GM19452 (cell line): ENCODE data around the gene MYL12A.
A peak's percentile ranks its signal among the peaks of the same experiment; 100 is the strongest.
"Not testable (repeated sequence)": the region's sequence is repeated elsewhere in the genome, so short reads cannot be mapped to it uniquely, and the experiment has no call there.

Source experiments
- ATAC-seq: cut with Tn5 transposase; IDR thresholded peaks from one replicate; pipeline ENCODE4 v1.9.1; 2021; ENCODE audit not compliant: unreplicated experiment

The MYL12A gene

DNA sequence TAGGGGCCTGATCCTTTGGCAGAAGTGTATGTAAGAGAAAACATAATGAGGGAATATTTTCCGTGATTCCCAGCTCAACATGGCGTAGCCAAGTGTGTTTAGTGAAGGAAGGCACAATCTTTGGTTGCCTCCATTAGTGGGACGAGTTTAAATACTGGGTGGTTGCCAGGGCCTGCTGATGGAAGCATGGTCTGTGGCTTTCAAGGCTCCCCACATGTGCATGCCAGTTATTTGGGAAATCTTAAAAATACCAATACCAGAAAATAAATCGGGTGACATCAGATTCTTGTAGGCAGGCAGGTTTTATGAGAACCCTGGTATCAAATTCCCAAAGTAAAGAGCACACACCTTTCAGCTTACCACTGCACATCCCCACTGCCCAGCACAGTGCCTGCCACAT is 7.1 kb downstream of the MYL12A start:
- no peak for ATAC-seq

DNA sequence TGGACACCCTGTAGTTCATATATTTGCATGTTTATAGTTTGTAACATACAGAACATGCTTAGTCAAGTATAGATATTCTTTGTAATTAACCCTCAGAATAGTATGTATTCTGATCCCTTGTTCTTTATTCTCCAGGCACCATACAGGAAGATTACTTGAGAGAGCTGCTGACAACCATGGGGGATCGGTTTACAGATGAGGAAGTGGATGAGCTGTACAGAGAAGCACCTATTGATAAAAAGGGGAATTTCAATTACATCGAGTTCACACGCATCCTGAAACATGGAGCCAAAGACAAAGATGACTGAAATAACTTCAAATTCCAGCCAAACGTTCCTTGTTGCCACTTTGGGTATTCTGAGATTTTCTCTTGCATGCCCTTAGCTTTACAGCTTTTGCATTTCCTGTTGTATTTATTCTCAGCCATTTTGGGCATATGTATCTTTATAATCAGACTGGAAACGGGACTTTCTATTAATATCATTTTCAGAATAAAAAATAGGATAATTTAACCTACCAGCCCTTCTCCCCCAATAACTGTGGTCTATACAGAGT is 8.1 kb downstream of the MYL12A start:
- no peak for ATAC-seq

DNA sequence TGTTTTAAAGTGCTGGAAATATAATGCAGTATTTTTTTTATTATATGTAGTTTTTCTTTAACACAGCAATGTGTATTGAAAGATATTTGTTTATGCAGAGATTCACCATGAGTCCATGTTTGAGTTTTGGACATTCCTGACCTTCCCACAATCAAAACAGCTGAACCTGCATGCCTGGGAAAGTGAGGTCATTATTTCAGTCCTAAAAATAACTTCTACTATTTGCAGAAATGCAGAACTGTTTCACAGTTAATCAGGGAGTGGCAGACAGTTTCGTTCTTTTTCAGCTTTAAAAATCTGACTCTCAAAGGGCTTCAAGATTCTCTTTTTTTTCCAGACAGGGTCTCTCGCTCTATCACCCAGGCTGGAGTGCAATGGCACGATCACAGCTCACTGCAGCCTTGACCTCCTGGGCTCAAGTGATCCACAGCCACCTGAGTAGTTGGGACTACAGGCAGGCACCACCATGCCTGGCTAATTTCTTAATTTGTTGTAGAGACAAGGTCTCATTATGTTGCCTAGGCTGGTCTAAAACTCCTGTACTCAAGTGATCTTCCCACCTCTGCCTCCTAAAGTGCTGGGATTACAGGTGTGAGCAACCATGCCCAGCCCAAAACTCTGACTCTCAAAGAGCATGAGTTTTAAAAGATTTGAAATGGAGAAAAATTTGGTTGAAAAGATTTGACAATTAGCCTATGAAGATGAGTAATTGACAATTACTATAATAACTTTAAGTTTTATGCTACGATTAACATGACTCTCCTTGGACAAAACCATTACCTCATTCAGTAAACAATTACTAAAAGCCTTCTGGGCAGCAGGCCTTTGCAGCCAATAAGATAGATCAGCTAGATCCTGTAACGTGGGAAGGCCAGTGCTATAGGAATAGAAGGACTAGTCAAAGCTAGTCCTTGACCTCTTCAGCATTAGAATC is 9.4 kb downstream of the MYL12A start:
- ATAC-seq = no peak

DNA sequence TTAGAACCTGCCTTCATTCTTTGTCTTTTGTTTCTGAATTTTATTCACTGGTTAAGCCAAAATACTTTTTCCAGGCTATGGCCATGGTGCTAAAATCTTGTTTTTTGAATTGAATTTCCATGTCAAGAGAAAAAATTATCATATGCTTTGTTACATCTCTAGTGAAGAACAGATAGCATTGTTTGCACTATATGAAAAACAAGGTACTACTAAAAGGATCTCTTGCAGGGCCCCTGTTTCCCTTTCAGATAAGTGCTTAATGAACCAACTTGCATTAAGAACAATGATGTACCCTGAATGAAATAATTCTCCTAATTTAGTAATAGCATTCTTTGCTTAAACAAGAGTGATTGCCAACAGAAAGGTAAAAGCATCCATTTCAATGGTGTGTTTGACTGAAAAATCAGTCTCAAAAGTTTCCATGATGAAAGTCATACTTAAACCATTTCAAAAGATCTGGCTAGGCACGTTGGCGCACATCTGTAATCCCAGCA is 10.1 kb downstream of the MYL12A start:
- ATAC-seq = no peak

DNA sequence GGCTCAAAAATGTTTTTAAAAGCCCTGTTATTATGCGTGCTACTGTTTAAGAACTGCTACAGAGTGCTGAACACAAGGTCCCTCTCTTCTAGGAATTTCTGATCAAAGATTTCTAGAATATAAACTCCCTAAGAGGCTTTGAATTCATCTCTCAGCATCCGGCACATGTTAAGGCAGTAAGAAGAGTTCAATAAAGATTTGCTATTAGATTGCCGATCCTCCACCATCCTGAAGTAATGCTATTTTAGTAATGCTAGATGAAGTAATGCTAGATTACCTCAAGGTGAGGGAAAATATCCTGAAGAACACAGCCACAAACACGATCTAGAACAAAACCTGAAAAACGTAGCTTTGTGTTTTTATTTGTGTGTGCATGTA is 13.4 kb downstream of the MYL12A start:
- no peak for ATAC-seq

DNA sequence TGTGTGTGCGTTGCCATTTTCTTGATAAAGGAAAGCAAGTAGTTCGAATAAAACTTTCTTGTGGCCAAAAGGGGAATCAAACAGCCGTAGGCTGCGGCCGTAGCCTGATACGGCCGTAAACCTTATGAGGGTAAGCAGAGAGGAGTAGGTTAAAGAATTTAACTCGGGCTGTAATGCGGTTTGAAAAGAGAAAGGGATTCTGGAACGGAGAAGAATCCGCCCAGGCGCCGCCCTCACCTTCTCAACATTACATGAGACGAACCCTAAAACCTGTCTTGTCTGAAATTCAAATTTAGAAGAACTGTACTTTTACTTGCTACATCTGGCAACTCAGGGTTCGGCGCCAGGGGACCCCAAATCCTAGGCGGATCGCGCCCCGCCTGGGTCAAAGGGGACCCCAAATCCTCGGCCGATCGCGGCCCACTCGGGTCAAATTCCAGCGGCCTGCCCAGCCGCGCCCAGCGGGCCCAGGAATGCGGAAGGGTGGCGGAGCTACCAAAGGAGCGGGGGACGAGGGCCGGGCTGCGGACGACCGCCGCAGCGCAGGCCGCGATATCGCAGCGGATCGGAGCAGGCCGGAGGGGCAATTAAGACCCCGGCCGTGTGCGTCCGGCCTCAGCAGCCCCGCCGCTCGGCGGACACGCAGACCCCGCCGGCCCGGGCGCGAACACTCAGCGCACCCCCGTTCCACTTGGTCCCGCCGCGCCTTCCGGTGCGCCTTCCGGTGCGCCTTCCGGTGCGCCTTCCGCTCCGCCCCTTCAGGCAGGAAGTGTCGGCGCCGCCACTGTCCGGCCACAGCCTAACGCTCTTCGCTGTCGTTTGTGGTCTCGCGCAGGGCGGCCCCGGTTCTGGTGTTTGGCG is 14.0 kb downstream of the MYL12A start, which contains the start of gene MYL12B:
MYL12B (plus strand) TSS at position 761 of the 861 bp plus-strand sequence. CDS start 10,766 bp downstream, outside the sequence.
- ATAC-seq = peak; percentile 86

DNA sequence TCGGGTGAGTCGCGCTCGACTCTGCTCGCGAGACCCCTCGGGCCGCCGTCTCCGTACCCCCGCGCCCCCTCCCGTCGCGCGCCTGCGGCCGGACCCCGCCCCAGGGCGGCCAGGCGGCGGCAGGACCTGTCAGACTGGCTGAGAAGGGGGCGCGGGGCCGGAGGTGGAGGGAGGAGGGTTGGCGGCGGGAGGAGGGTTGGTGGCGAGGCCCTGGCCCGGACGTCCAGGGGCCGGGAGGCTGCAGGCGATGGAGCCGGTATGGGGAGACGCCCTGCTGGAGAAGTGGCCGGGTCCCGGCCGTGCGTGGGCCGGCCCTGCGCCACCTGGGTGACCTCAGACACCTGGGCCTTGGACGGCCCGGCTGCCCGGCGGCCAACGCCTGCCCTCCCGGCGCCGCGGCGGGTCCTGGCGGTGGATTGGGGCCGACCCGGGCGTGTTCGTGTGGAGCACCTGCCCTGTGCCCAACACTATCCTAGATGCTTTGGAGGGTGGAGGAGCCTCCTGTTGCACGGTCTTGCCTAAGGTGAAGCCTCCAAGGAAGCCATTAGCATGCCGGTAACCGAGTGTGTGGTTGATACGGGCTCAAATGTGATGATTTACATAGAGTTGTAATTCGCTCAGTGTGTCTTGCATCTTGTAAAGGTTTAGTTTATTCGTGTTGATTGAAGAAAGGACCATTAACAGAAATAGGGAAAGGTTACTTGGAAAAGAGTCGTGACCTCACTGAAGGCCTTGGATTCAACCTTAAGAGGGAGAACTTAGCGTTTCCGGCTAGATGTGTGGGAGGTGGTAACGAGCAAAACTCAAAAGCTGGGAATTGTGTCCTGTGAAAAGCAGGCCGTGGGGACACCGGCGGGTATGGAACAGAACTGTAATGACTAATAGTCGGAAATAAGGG is 14.9 kb downstream of the MYL12A start:
- peak; percentile 45 for ATAC-seq

DNA sequence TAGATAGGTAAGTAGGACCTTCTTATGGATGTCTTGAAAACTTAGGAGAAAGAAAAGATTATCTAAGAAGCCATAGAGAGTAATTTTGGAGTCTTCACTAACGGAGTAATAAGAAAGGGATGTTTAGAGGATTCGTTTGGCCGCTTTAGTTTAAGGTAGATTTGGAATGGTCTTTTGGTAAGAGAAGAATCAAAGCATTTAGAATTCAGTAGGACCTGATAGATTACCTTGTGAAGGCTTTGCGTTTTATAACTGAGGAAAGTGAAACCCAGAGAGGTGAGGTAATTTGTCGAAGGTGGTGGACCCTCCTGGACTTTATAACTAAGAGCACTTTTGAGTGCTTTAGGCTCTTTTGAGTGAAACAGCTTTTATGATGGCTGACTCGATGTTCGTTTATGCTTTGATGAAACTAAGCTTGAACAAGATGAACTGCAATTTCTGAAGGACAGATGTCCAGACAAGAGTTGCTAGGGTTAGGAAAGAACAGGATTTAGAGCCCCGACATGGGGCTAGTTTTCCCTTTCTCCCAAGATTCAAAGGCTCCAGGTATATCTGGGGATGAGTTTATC is 15.6 kb downstream of the MYL12A start:
- ATAC-seq = no peak

DNA sequence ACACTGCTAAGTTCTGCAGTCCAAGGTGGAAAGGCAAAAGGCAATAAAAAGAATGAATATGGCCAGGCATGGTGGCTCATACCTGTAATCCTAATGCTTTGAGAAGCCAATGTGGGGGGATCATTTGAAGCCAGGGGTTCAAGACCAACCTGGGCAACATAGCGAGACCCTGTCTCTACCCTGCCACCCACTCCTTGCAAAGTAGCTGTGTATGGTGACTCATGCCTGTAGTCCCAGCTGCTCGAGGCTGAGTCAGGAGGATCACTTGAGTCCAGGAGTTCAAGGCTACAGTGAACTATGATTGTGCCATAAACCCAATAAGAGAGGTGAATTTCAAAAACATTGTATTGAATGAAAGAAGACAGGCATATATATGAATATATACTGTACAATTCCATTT is 16.8 kb downstream of the MYL12A start:
- ATAC-seq = no peak

DNA sequence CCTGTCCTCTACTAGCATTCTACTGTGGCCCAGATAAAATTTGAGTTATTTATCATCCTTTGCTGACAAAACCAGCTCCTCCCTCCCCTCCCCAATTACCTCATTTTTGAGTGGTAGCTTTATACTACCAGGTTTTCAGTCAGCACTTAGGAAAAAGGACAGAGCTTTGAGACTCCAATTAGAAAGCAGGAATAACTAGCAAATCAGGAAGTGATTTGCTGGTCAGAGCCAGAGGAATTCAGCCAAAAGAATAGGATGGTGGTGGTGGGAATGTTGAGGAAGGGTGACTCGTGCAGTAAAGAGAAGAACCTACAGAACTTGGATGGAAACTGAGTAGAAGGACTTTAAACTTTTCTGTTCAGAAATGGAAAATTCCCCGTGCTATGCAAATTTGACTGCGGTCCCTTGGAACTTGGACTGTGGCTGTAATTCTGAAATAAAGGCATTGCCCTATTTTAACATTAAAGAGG is 18.0 kb downstream of the MYL12A start:
- ATAC-seq = no peak

DNA sequence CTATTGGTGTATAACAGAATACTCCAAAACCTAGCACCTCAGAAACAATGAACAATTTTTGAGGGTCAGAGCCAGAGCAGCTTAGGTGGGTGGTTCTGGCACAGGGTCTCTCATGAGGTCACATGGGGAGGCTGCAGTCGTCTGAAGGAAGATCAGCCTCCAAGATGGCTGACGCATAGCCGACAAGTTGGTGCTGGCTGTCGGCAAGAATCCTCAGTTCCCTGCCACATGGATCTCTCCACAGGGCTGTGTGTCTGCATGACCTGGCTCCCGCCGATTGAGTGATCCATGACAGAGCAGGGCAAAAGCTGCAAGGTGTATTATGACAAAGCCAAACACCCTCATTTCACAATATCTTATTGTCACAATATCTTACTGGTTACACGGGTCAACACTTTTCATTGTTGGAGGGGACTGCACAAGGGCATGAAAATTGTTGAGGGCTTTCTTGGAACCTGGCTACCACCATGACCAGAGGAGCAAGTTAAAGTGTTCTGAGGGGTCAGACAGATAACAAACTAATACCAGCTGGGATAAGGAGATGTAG is 18.5 kb downstream of the MYL12A start:
- no peak for ATAC-seq

DNA sequence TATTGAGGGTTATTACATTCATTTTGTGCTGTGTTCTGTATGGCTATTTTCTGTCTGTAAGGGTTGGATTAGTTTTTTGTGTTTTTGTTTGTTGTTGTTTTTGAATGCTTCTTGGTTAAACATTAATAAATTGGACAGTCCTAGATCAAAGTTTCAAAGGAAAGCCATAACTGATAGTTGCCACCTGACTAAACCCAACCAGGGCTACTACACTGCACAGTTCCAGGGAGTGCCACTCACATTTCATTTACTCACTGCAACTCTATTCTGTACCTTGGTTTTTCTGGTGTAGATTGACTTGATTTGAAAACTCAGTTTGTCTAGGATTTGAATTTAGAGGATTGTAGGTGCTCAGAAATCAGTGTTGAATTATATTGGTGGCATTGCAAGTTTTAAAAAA is 20.7 kb downstream of the MYL12A start:
- no peak for ATAC-seq

DNA sequence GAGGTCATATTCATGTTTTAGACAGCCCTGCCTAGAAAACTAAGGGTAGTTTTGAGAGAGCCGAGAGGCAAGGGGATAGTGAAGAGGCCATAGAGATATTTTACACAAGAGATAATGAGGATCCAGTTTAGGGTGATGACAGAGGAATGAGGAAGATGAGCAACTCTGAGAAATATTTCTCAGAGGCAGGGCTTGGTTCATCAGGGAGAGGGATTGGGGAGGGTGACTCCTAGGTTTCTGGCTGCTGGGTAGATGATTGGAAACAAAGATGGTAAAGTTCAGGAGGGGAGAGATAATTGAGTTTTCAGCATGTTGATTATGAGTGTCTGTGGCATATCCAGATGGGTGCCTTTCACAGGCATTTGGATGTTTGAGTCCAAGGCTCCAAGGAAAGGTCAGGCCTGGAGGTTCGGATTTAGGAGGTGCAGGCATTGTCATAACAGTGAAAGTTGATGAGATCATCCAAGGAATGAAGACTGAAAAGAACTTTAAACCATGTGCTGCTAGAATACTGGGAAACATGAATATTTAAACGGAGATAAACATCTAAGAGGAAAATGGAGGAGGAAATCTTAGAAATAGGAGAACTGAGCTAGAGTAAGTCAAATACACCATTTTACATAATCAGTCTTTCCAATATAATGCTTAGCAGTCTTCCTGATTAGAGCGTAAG is 21.8 kb downstream of the MYL12A start:
- ATAC-seq = no peak

DNA sequence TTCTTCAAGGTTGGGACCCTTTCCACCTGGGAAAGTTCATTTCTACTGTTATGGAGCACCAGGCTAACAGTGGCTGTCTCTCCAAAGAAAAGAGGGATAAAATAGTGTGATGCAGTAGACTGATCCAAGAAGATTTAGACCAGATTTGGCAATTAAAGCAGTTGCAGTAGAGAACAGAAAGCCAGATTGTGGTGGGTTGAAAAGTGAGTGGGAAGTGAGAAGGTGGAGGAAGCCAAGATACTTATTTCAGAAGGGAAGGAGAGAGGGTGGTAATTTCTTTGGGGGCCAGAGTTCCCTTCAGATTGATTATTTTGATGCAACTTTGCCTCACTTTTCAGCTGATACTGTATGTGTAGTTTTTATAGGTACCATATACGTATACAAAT is 22.3 kb downstream of the MYL12A start:
- ATAC-seq = no peak

DNA sequence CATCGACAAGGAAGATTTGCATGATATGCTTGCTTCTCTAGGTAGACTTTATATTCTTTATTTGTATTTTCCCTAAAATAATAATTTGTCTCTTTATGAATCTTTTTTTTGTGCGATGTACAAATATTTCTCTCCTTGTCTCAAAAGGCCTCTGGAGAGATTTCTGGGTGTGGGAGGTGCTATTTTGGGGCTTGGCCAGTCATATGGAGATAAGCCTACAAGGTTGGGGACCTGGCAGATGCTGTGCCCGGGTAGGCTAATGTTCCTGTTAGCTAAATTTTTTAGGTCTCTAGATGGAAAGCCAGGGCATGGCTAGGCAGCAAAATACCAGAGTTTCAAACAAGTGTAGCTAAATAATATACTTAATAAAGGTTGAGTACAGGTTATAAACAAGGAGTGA is 25.4 kb downstream of the MYL12A start:
- no peak for ATAC-seq

DNA sequence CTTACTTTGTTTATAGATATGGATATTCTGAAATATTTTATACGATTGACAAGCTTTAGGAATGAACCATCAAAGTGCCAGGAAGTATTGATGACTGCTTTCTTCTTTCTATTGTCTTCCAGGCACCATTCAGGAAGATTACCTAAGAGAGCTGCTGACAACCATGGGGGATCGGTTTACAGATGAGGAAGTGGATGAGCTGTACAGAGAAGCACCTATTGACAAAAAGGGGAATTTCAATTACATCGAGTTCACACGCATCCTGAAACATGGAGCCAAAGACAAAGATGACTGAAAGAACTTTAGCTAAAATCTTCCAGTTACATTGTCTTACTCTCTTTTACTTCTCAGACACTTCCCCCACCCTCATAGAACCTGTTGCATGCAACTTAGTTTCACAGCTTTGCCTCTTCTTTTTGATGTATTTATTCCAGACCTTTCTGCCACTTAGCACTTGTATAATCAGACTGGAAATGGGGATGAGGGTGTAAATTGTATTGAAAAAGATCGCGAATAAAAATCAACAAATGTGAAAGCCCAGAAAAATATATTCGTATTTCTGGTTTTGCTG is 30.1 kb downstream of the MYL12A start:
- not testable (repeated sequence) for ATAC-seq

DNA sequence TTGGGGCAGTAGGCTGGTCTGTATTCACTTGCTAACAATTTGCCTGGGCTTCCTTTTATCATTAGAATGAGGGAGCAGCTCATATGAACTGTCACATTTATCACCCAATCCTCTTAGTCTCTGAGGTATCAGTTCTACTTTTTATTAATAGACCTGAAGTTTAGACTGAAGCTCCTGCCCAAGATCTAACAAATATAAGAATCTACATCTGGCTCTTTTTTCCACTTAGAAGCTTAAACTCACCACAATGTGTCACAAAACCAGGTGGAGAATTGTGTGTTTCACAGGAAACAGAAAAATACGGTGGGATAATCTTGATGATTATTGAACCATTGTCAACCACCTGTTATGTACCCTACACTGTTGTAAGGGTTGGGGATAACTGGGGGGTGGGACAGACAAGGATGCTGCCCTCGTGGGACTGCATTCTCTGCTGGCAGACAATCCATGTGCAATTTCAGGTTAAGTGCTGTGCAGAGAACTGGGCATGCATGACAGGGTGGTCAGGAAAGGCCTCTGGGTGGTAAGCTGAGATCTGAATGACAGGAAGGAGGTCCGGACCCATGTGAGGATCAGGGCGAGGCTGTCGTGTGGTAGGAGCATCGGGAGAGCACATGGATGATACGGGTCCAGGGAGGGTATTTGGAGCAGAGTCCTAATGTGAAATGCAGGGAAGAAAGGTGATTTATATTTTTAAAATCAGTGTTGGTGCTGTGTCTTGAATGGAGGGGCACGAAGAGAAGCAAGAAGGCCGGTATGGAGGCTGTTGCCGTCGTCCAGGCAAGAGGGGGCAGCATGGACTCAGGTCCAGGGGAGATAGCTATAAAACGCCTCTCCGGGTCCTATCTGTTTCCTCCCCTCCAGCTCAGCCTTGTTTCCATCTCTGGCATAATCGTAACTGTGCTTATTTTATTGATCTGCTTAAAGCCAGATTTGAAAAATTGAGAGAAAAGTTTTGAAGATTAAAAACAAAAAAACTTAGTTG is 31.9 kb downstream of the MYL12A start:
- ATAC-seq = peak; percentile 74
